ENCODE results near the gene SCARF2.
A peak's percentile ranks its signal among the peaks of the same experiment; 100 is the strongest.
"Not testable (repeated sequence)": the region's sequence is repeated elsewhere in the genome, so short reads cannot be mapped to it uniquely, and the experiment has no call there.

Gene SCARF2

GRCh38 chr22:20392983-20393704 lies 44.5 kb downstream of the SCARF2 start:
- Mint-ChIP-seq H3K9me3 (ENCODE audit: low read depth) (no peaks in the 10 kb centered on the region), H3K4me3 (peak overlapping the region; percentile 90), H3K36me3 (peaks cover 3% of the 10 kb centered on the region), H3K4me1 (ENCODE audit: low read depth) (peaks cover 34% of the 10 kb centered on the region), H3K27ac (peak overlapping the region; percentile 93), H3K27me3 (no peaks in the 10 kb centered on the region)

GRCh38 chr22:20392365-20392881 lies 45.2 kb downstream of the SCARF2 start:
- not testable (repeated sequence) for H3K9me3 Mint-ChIP-seq (ENCODE audit: low read depth); H3K27me3 Mint-ChIP-seq; H3K27ac Mint-ChIP-seq; H3K36me3 Mint-ChIP-seq
- peak overlapping the region; percentile 17 for H3K4me3 Mint-ChIP-seq
- H3K4me1 Mint-ChIP-seq (ENCODE audit: low read depth): peaks cover 31% of the 10 kb centered on the region

DNA sequence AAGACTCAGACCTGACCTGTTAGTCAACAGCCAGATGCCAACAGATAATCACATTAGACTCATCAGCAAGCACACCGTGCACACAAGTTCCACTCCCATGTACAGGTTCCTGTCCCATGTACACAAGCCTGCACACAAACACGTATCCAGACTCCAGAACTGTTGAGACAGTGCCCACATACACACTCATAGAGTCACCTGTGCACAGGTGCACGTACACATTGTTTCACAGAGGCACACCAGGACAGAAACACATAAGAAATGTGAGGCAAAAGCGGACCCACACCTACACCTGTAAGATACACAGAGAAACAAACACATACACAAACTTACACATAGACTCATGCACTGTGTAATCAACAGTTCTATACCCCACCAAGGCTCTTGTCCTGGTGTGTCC lies 46.4 kb downstream of the SCARF2 start:
- Mint-ChIP-seq H3K27me3 (no peaks in the 10 kb centered on the region), H3K4me1 (ENCODE audit: low read depth) (peaks cover 21% of the 10 kb centered on the region), H3K4me3 (no peak overlapping the region), H3K36me3 (no peaks in the 10 kb centered on the region), H3K27ac (no peak overlapping the region), H3K9me3 (ENCODE audit: low read depth) (no peaks in the 10 kb centered on the region)

GRCh38 chr22:20390394-20390907 lies 47.2 kb downstream of the SCARF2 start:
- H3K36me3 Mint-ChIP-seq: no peaks in the 10 kb centered on the region
- H3K27me3 Mint-ChIP-seq: no peaks in the 10 kb centered on the region
- H3K4me3 Mint-ChIP-seq: no peak overlapping the region
- H3K4me1 Mint-ChIP-seq (ENCODE audit: low read depth): peaks cover 14% of the 10 kb centered on the region
- no peaks in the 10 kb centered on the region for H3K9me3 Mint-ChIP-seq (ENCODE audit: low read depth)
- no peak overlapping the region for H3K27ac Mint-ChIP-seq

DNA sequence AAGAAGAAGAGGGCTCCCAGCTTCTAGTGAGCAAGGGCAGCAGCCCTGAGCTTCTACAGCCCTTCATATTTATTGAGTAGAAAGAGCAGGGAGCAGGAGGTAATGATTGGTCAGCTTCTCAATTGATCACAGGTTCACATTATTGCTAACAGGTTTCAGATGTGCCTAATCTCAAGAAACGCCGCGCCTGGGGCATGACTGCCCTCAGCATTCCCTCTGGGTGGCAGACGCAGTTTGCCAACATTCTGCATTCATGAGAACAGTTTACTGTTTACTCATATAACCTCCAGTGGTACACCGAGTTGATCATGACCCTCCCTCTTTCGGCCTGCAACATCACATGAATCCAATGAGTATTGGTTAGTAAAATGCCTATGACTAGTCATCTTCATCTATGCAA lies 48.3 kb downstream of the SCARF2 start:
- H3K27me3 Mint-ChIP-seq: no peaks in the 10 kb centered on the region
- no peaks in the 10 kb centered on the region for H3K36me3 Mint-ChIP-seq
- H3K9me3 Mint-ChIP-seq (ENCODE audit: low read depth): no peaks in the 10 kb centered on the region
- no peak overlapping the region for H3K4me3 Mint-ChIP-seq
- H3K27ac Mint-ChIP-seq: no peak overlapping the region
- H3K4me1 Mint-ChIP-seq (ENCODE audit: low read depth): peaks cover 4% of the 10 kb centered on the region

GRCh38 chr22:20388200-20388599 lies 49.4 kb downstream of the SCARF2 start:
- no peak overlapping the region for H3K27ac Mint-ChIP-seq
- no peaks in the 10 kb centered on the region for H3K4me1 Mint-ChIP-seq (ENCODE audit: low read depth)
- H3K9me3 Mint-ChIP-seq (ENCODE audit: low read depth): no peaks in the 10 kb centered on the region
- no peaks in the 10 kb centered on the region for H3K27me3 Mint-ChIP-seq
- no peaks in the 10 kb centered on the region for H3K36me3 Mint-ChIP-seq
- H3K4me3 Mint-ChIP-seq: no peak overlapping the region

GRCh38 chr22:20386972-20387371 lies 50.7 kb downstream of the SCARF2 start:
- H3K27me3 Mint-ChIP-seq: no peaks in the 10 kb centered on the region
- no peaks in the 10 kb centered on the region for H3K9me3 Mint-ChIP-seq (ENCODE audit: low read depth)
- no peak overlapping the region for H3K27ac Mint-ChIP-seq
- H3K36me3 Mint-ChIP-seq: no peaks in the 10 kb centered on the region
- H3K4me3 Mint-ChIP-seq: no peak overlapping the region
- no peaks in the 10 kb centered on the region for H3K4me1 Mint-ChIP-seq (ENCODE audit: low read depth)

DNA sequence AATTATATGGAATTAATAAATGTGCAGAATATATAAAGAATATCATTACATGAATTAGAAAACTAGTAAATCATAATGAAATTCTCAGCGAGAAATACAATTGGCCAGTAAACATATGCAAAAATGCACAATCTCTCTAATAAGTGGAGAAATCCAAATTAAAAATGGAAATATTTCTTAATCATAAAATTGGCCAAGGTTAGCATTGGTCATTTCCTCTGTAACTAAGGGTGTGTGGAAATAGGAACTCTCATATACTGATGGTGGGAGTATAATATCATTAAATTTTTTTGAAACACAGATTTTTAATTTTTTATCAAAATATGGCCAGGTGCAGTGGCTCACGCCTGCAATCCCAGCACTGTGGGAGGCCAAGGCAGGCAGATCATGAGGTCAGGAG lies 51.3 kb downstream of the SCARF2 start:
- Mint-ChIP-seq H3K27me3 (no peaks in the 10 kb centered on the region), H3K36me3 (no peaks in the 10 kb centered on the region), H3K9me3 (ENCODE audit: low read depth) (no peaks in the 10 kb centered on the region), H3K4me3 (no peak overlapping the region), H3K4me1 (ENCODE audit: low read depth) (no peaks in the 10 kb centered on the region), H3K27ac (no peak overlapping the region)

DNA sequence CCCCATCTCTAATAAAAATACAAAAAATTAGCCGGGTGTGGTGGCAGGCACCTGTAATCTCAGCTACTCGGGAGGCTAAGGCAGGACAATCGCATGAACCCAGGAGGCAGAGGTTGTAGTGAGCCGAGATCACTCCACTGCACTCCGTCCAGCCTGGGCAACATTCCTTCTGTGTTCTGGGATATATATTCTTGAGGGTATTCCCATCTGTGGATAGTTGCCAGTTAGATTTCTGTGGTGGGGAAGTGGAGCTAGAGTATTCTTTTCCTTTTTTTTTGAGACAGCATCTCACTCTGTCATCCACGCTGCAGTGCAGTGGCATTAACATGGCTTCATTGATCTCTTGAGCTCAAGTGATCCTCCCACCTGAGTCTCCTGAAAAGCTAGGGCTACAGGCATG lies 52.8 kb downstream of the SCARF2 start:
- H3K4me3 Mint-ChIP-seq: no peak overlapping the region
- no peaks in the 10 kb centered on the region for H3K4me1 Mint-ChIP-seq (ENCODE audit: low read depth)
- no peak overlapping the region for H3K27ac Mint-ChIP-seq
- no peaks in the 10 kb centered on the region for H3K27me3 Mint-ChIP-seq
- no peaks in the 10 kb centered on the region for H3K36me3 Mint-ChIP-seq
- no peaks in the 10 kb centered on the region for H3K9me3 Mint-ChIP-seq (ENCODE audit: low read depth)

DNA sequence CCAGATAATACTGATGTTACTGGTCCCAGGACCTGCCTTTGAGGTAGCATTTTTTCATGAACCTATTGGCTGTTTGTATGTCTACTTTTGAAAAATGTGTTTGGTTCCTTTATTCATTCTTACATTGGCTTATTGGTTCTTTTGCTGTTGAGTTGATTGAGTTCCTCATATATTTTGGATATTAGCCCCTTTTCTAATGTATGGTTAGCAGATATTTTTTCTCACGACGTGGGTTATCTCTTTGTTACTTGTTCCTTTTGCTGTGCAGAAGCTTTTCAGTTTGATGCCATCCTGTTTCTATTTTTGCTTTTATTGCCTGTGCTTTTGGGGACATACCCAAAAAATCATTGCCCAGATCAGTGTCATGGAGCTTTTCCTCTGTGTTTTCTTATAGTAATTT lies 53.5 kb downstream of the SCARF2 start:
- no peaks in the 10 kb centered on the region for H3K27me3 Mint-ChIP-seq
- no peak overlapping the region for H3K4me3 Mint-ChIP-seq
- no peaks in the 10 kb centered on the region for H3K4me1 Mint-ChIP-seq (ENCODE audit: low read depth)
- H3K9me3 Mint-ChIP-seq (ENCODE audit: low read depth): no peaks in the 10 kb centered on the region
- no peak overlapping the region for H3K27ac Mint-ChIP-seq
- H3K36me3 Mint-ChIP-seq: no peaks in the 10 kb centered on the region

GRCh38 chr22:20383538-20383937 lies 54.1 kb downstream of the SCARF2 start:
- Mint-ChIP-seq H3K9me3 (ENCODE audit: low read depth) (no peaks in the 10 kb centered on the region), H3K4me1 (ENCODE audit: low read depth) (no peaks in the 10 kb centered on the region), H3K27me3 (no peaks in the 10 kb centered on the region), H3K36me3 (no peaks in the 10 kb centered on the region), H3K4me3 (no peak overlapping the region), H3K27ac (no peak overlapping the region)

- Mint-ChIP-seq H3K27ac (no peak overlapping the region), H3K36me3 (no peaks in the 10 kb centered on the region), H3K4me1 (ENCODE audit: low read depth) (no peaks in the 10 kb centered on the region), H3K9me3 (ENCODE audit: low read depth) (no peaks in the 10 kb centered on the region), H3K27me3 (no peaks in the 10 kb centered on the region), H3K4me3 (no peak overlapping the region)
Measured at GRCh38 chr22:20380486-20380885, 57.1 kb downstream of the SCARF2 start.

GRCh38 chr22:20378684-20379083 lies 58.9 kb downstream of the SCARF2 start:
- H3K9me3 Mint-ChIP-seq (ENCODE audit: low read depth); H3K27ac Mint-ChIP-seq; H3K4me3 Mint-ChIP-seq; H3K36me3 Mint-ChIP-seq; H3K27me3 Mint-ChIP-seq; H3K4me1 Mint-ChIP-seq (ENCODE audit: low read depth): not testable (repeated sequence)

- H3K27ac Mint-ChIP-seq: no peak overlapping the region
- no peaks in the 10 kb centered on the region for H3K27me3 Mint-ChIP-seq
- H3K4me1 Mint-ChIP-seq (ENCODE audit: low read depth): no peaks in the 10 kb centered on the region
- H3K4me3 Mint-ChIP-seq: no peak overlapping the region
- no peaks in the 10 kb centered on the region for H3K36me3 Mint-ChIP-seq
- peaks cover 5% of the 10 kb centered on the region for H3K9me3 Mint-ChIP-seq (ENCODE audit: low read depth)
Measured at GRCh38 chr22:20378110-20378509, 59.5 kb downstream of the SCARF2 start.

GRCh38 chr22:20376983-20377382 lies 60.6 kb downstream of the SCARF2 start:
- H3K27ac Mint-ChIP-seq; H3K9me3 Mint-ChIP-seq (ENCODE audit: low read depth); H3K36me3 Mint-ChIP-seq; H3K4me3 Mint-ChIP-seq; H3K4me1 Mint-ChIP-seq (ENCODE audit: low read depth); H3K27me3 Mint-ChIP-seq: not testable (repeated sequence)

DNA sequence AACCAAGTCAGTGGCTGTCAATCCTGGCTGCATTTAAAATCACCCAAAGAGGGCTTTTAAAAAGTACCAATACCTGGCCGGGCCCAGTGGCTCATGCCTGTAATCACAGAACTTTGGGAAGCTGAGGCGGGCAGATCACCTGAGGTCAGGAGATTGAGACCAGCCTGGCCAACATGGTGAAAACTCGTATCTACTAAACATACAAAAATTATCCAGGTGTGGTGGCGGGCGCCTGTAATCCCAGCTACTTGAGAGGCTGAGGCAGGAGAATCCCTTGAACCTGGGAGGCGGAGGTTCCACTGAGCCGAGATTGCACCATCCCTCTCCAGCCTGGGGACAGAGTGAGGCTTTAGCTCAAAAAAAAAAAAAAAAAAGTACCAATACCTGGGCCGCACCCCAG lies 61.3 kb downstream of the SCARF2 start:
- H3K27me3 Mint-ChIP-seq; H3K27ac Mint-ChIP-seq; H3K4me3 Mint-ChIP-seq; H3K9me3 Mint-ChIP-seq (ENCODE audit: low read depth); H3K4me1 Mint-ChIP-seq (ENCODE audit: low read depth); H3K36me3 Mint-ChIP-seq: not testable (repeated sequence)
